WERI-Rb-1 (cell line): ENCODE results near the gene PFDN6.

Experiments
- DNase-seq: peaks from one replicate; pipeline ENCODE4 v3.0.0-alpha.2; 2020
- H3K27ac ChIP-seq: fragments of 250-450 bp; sonication (Bioruptor Pico); 2 replicates; pipeline ENCODE4 v1.5.1; 2020; ENCODE audit warnings: mild to moderate bottlenecking, moderate library complexity
- H3K27me3 ChIP-seq: fragments of 250-450 bp; sonication (Bioruptor Pico); 2 replicates; pipeline ENCODE4 v1.5.1; 2021; ENCODE audit warnings: mild to moderate bottlenecking, low read depth, moderate library complexity; ENCODE audit not compliant: insufficient read depth, severe bottlenecking
- H3K36me3 ChIP-seq: fragments of 250-450 bp; sonication (Bioruptor Pico); 2 replicates; pipeline ENCODE4 v1.5.1; 2020; ENCODE audit warnings: mild to moderate bottlenecking, moderate library complexity
- H3K4me3 ChIP-seq: 2 replicates; pipeline ENCODE4 v1.5.1; 2011; ENCODE audit warnings: low read depth, mild to moderate bottlenecking, control low read depth, low read length
- H3K9me3 ChIP-seq: fragments of 250-450 bp; sonication (Bioruptor Pico); 2 replicates; pipeline ENCODE4 v1.5.1; 2021; ENCODE audit warnings: mild to moderate bottlenecking, moderate library complexity; ENCODE audit not compliant: severe bottlenecking
- CTCF ChIP-seq: IDR thresholded peaks from 2 replicates; pipeline ENCODE4 v1.5.1; 2011; ENCODE audit warnings: low read depth, mild to moderate bottlenecking, control low read depth, inconsistent platforms, low read length

The PFDN6 gene

GRCh38 chr6:33330736-33331135 lies 41.3 kb downstream of the PFDN6 start:
- no peak for TF ChIP-seq CTCF
- Histone ChIP-seq H3K27ac (no peak overlapping the region), H3K27me3 (no peaks in the 10 kb centered on the region), H3K4me3 (no peak overlapping the region), H3K9me3 (no peaks in the 10 kb centered on the region), H3K36me3 (no peaks in the 10 kb centered on the region)
- DNase-seq: no peak

- H3K27me3 ChIP-seq: no peaks in the 10 kb centered on the region
- H3K36me3 ChIP-seq: no peaks in the 10 kb centered on the region
- TF ChIP-seq CTCF: no peak
- no peaks in the 10 kb centered on the region for H3K9me3 ChIP-seq
- no peak overlapping the region for H3K4me3 ChIP-seq
- H3K27ac ChIP-seq: no peak overlapping the region
- no peak for DNase-seq
Measured at GRCh38 chr6:33333666-33334065, 44.3 kb downstream of the PFDN6 start.

DNA sequence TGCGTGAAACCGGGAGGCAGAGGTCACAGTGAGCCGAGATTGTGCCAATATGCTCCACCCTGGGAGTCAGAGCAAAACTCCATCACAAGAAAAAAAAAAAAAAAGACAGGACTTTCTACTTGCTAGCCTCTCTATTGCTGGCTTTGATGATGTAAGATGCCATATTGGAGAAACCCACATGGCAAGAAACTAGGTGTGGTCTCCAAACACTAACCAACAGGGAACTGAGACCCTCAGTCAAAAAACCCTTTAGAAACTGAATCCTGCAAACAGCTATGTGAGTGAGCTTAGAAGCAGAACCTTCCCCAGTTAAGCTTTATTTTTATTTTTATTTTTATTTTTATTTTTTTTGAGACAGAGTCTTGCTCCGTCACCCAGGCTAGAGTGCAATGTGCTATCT lies 46.5 kb downstream of the PFDN6 start:
- Histone ChIP-seq H3K27ac (no peak overlapping the region), H3K4me3 (no peak overlapping the region), H3K27me3 (no peaks in the 10 kb centered on the region), H3K9me3 (no peaks in the 10 kb centered on the region), H3K36me3 (no peaks in the 10 kb centered on the region)
- TF ChIP-seq CTCF: no peak
- DNase-seq: no peak

DNA sequence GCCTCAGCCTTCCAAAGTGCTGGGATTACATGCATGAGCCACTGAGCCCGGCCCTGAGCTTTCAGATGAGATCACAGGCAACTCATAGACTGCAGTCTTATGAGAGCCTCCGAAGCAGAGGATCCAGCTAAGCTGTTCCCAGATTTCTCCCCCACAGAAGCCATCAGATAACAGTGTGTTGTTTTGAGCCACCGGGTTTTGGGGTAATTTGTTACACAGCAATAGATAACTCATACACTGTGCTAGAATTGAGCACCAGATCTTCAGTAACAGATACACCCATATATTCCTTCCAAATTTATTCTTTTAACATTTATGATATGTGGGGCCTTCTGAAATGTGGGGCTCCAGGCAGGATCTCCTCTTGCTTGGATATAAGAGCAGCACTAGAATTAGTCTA lies 47.1 kb downstream of the PFDN6 start:
- H3K27ac ChIP-seq: no peak overlapping the region
- no peak overlapping the region for H3K4me3 ChIP-seq
- H3K36me3 ChIP-seq: no peaks in the 10 kb centered on the region
- H3K27me3 ChIP-seq: no peaks in the 10 kb centered on the region
- no peak for DNase-seq
- no peaks in the 10 kb centered on the region for H3K9me3 ChIP-seq
- TF ChIP-seq CTCF: no peak

DNA sequence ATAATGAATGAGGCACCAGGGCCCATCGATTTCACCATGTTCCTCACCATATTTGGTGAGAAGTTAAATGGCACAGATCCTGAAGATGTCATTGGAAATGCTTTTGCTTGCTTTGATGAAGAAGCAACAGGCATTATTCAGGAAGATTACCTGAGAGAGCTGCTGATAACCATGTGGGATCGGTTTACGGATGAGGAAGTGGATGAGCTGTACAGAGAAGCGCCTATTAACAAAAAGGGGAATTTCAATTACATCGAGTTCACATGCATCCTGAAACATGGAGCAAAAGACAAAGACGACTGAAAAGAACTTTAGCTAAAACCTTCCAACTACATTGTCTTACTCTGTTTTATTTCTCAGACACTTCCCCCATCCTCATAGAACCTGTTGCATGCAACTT lies 49.8 kb downstream of the PFDN6 start:
- DNase-seq: no peak
- H3K9me3 ChIP-seq: no peaks in the 10 kb centered on the region
- H3K27ac ChIP-seq: no peak overlapping the region
- TF ChIP-seq CTCF: no peak
- H3K36me3 ChIP-seq: no peaks in the 10 kb centered on the region
- no peak overlapping the region for H3K4me3 ChIP-seq
- no peaks in the 10 kb centered on the region for H3K27me3 ChIP-seq
